A549 (cell line): Measurements from ENCODE around the gene ZSWIM7. TPM values are rescaled to one million over a fixed set of nuclear protein-coding genes. Genes with fewer than 3 reads are reported as not detected.
A peak's percentile ranks its signal among the peaks of the same experiment; 100 is the strongest.

ENCODE experiments used
- ATAC-seq, 2 experiments: fragments of 200-7000 bp in 1 of 2; fragments of >200 bp in 1 of 2; cut with Nextera tagmentation in 1 of 2; cut with Tn5 transposase in 1 of 2; 3 replicates each; pipeline versions ENCODE4 v1.8.0 to v1.9.1; 2018 to 2020; ENCODE audit warnings: mild to moderate bottlenecking in 1 of 2, moderate library complexity in 1 of 2
- CTCF ChIA-PET: fragments of 300-600 bp; sonication (Branson Sonifier 250); formaldehyde crosslinking; extraction: SDS; loops from one replicate; lab custom pipeline; 2021; ENCODE audit warnings: antibody characterized with exemption, inconsistent platforms; lab: Yijun Ruan, JAX
- POLR2A ChIA-PET: fragments of 350-600 bp; formaldehyde crosslinking; extraction: SDS; loops from one replicate; lab custom pipeline; 2021; ENCODE audit warnings: antibody characterized with exemption, inconsistent platforms; lab: Yijun Ruan, JAX
- DNase-seq, 2 experiments: peaks; one replicate each; pipeline versions ENCODE4 v3.0.0 to v3.0.0-alpha.2; 2011 to 2016; ENCODE audit warnings: low read depth in 1 of 2, low spot score in 1 of 2
- FAIRE-seq: peaks from 2 replicates; lab custom pipeline; 2011; peaks lifted over from hg19 to GRCh38; lab: Jason Lieb, UNC
- H3K27ac ChIP-seq, 2 experiments: fragments of >200 bp; sonication (Bioruptor Twin); formaldehyde crosslinking; 3 replicates each; pipeline ENCODE4 v1.5.1; 2016 to 2017
- H3K4me1 ChIP-seq: fragments of >200 bp; sonication (Bioruptor Twin); formaldehyde crosslinking; 3 replicates; pipeline ENCODE4 v1.6.1; 2016
- H3K4me2 ChIP-seq: fragments of >200 bp; sonication (Bioruptor Twin); formaldehyde crosslinking; 3 replicates; pipeline ENCODE4 v1.6.1; 2016
- H3K4me3 ChIP-seq: fragments of >200 bp; sonication (Bioruptor Twin); formaldehyde crosslinking; 3 replicates; pipeline ENCODE4 v1.5.1; 2016
- H3K9me3 ChIP-seq: fragments of >200 bp; sonication (Bioruptor Twin); formaldehyde crosslinking; 3 replicates; pipeline ENCODE4 v1.6.1; 2016
- ATOH8 ChIP-seq: fragments of 250-450 bp; sonication (Bioruptor Pico); IDR thresholded peaks from 2 replicates; pipeline ENCODE4 v1.5.0; 2020; ENCODE audit warnings: low read depth, mild to moderate bottlenecking, moderate library complexity
- BCL3 ChIP-seq: fragments of >200 bp; sonication (Bioruptor Twin); formaldehyde crosslinking; IDR thresholded peaks from 3 replicates; pipeline ENCODE4 v1.6.1; 2016
- CEBPB ChIP-seq, 2 experiments: fragments of >200 bp in 1 of 2; sonication (Bioruptor Twin) in 1 of 2; formaldehyde crosslinking in 1 of 2; IDR thresholded peaks; 2 replicates each; pipeline ENCODE4 v1.6.1; 2012 to 2016
- CHD4 ChIP-seq: fragments of 200-600 bp; sonication (generic); IDR thresholded peaks from 2 replicates; pipeline ENCODE4 v1.6.1; 2016; ENCODE audit warnings: antibody characterized with exemption, mild to moderate bottlenecking, borderline replicate concordance
- CTCF ChIP-seq: fragments of >200 bp; sonication (Bioruptor Twin); formaldehyde crosslinking; IDR thresholded peaks from 3 replicates; pipeline ENCODE4 v1.5.1; 2016
- E2F6 ChIP-seq: IDR thresholded peaks from 2 replicates; pipeline ENCODE4 v1.6.1; 2012; ENCODE audit warnings: low read depth, borderline replicate concordance
- EHF ChIP-seq: fragments of 250-450 bp; sonication (Bioruptor Pico); IDR thresholded peaks from 2 replicates; pipeline ENCODE4 v1.5.0; 2020; ENCODE audit warnings: mild to moderate bottlenecking
- EP300 ChIP-seq, 2 experiments: fragments of >200 bp; sonication (Bioruptor Twin); formaldehyde crosslinking; IDR thresholded peaks; 2 replicates in 1 of 2; 3 replicates in 1 of 2; pipeline ENCODE4 v1.6.1; 2016 to 2017
- ESRRA ChIP-seq: fragments of 150-350 bp; IDR thresholded peaks from 2 replicates; pipeline ENCODE4 v1.6.1; 2014; ENCODE audit warnings: mild to moderate bottlenecking, low read length, borderline replicate concordance
- FOSB ChIP-seq: fragments of 250-450 bp; sonication (Bioruptor Pico); IDR thresholded peaks from 2 replicates; pipeline ENCODE4 v1.5.0; 2020; ENCODE audit warnings: mild to moderate bottlenecking, moderate library complexity
- FOSL2 ChIP-seq, 2 experiments: fragments of 450-650 bp in 1 of 2; fragments of >200 bp in 1 of 2; sonication (Bioruptor Twin) in 1 of 2; formaldehyde crosslinking; IDR thresholded peaks; 2 replicates each; pipeline versions ENCODE4 v1.5.0 to v1.6.1; 2016 to 2020; ENCODE audit warnings: mild to moderate bottlenecking in 1 of 2, moderate library complexity in 1 of 2
- FOXS1 ChIP-seq: fragments of 250-450 bp; sonication (Bioruptor Pico); IDR thresholded peaks from 2 replicates; pipeline ENCODE4 v1.5.0; 2020; ENCODE audit warnings: mild to moderate bottlenecking, moderate library complexity
- GATA3 ChIP-seq: IDR thresholded peaks from 2 replicates; pipeline ENCODE4 v1.6.1; 2012; ENCODE audit warnings: borderline replicate concordance
- HOXA7 ChIP-seq: fragments of 250-450 bp; sonication (Bioruptor Pico); IDR thresholded peaks from 2 replicates; pipeline ENCODE4 v1.5.0; 2020; ENCODE audit warnings: mild to moderate bottlenecking, moderate library complexity
- JUNB ChIP-seq: fragments of >200 bp; sonication (Bioruptor Twin); formaldehyde crosslinking; IDR thresholded peaks from 2 replicates; pipeline ENCODE4 v1.6.1; 2016
- MAZ ChIP-seq: fragments of 150-350 bp; IDR thresholded peaks from 2 replicates; pipeline ENCODE4 v1.6.1; 2014; ENCODE audit warnings: antibody characterized with exemption, low read depth, low read length, borderline replicate concordance
- NFE2L2 ChIP-seq: fragments of 150-350 bp; conservative IDR thresholded peaks from 2 replicates; pipeline ENCODE4 v1.6.1; 2014; ENCODE audit warnings: low read length
- NR3C1 ChIP-seq: fragments of >200 bp; sonication (Bioruptor Twin); formaldehyde crosslinking; IDR thresholded peaks from 3 replicates; pipeline ENCODE4 v1.6.1; 2017
- PBX3 ChIP-seq: IDR thresholded peaks from 2 replicates; pipeline ENCODE4 v1.6.1; 2012
- PHF8 ChIP-seq: fragments of 200-600 bp; sonication (generic); IDR thresholded peaks from 2 replicates; pipeline ENCODE4 v1.6.1; 2016; ENCODE audit warnings: low read depth, mild to moderate bottlenecking, antibody characterized with exemption, moderate library complexity, borderline replicate concordance
- RNF2 ChIP-seq: fragments of 200-600 bp; sonication (generic); IDR thresholded peaks from 2 replicates; pipeline ENCODE4 v1.6.1; 2016; ENCODE audit warnings: low read depth, mild to moderate bottlenecking, antibody characterized with exemption, moderate library complexity, borderline replicate concordance
- ZFP36 ChIP-seq: fragments of 450-650 bp; IDR thresholded peaks from 2 replicates; pipeline ENCODE4 v1.6.1; 2014; ENCODE audit warnings: borderline replicate concordance; ENCODE audit not compliant: partially characterized antibody
- ZNF302 ChIP-seq: fragments of 250-450 bp; sonication (Bioruptor Pico); IDR thresholded peaks from 2 replicates; pipeline ENCODE4 v1.9.0; 2021; ENCODE audit warnings: inconsistent platforms, mild to moderate bottlenecking, moderate library complexity
- WGBS: methylation state at CpG from one replicate; pipeline ENCODE4 v1.1.6; 2017; ENCODE audit errors: missing lambda C conversion rate; 5-methylcytosine and 5-hydroxymethylcytosine counted together
- polyA plus RNA-seq, 4 experiments: library from polyadenylated mRNA; depleted of rRNA in 3 of 4; stranded (reverse); fragments of >200 nt; fragmentation: RNase III in 1 of 4; extraction: RNeasy Plus Mini Kit Qiagen cat#74134 plus additional on column Dnase treatment in 1 of 4; gene quantifications; 2 replicates in 3 of 4; 3 replicates in 1 of 4; pipeline ENCODE4 v1.2.3, GENCODE V29; 2011 to 2017

The ZSWIM7 gene
- polyA plus RNA-seq, 2 of the 4 experiments (the other 2 are of a cell fraction), result 60.0 to 65.5 TPM

- Histone ChIP-seq H3K4me1 (peaks cover 45% of the 10 kb centered on the region), H3K4me3 (no peak overlapping the region), H3K9me3 (no peaks in the 10 kb centered on the region), H3K4me2 (peak overlapping the region; percentile 58), H3K27ac (peak overlapping the region; percentile 69 to 73)
- POLR2A ChIA-PET, result interaction anchor here (1.5 kb wide), 1 partner anchor 41 kb away, joined by 15 read pairs; the partner anchor contains the start of genes TTC19 and ZSWIM7
- no peak for TF ChIP-seq NR3C1
- TF ChIP-seq GATA3, result no peak
- no peak for TF ChIP-seq CTCF
- no peak for TF ChIP-seq FOSB
- TF ChIP-seq PHF8, result no peak
- no peak for TF ChIP-seq BCL3
- no peak for TF ChIP-seq ZNF302
- no peak for TF ChIP-seq ESRRA
- CTCF ChIA-PET, result interaction anchor here (1.1 to 8.2 kb wide), 6 partner anchors 9 to 130 kb away, joined by 3 to 72 read pairs (median 10); partner anchors contain the start of genes ADORA2B, TTC19 and ZSWIM7
- WGBS, result 94% methylated on average over 4 of the region's 4 CpGs
- FAIRE-seq, result no peak
- DNase-seq, result no peak
- ATAC-seq, result peak; percentile 35 to 46; a peak in 5 of 6 replicates
Measured at GRCh38 chr17:15958484-15958854, 41.0 kb downstream of the ZSWIM7 start.

- TF ChIP-seq CTCF (no peak), FOSL2 (IDR thresholded peaks at IDR 0.05) (no peak), FOSL2 (CRISPR knock-in tag; IDR thresholded peaks at IDR 0.05) (no peak), FOXS1 (CRISPR knock-in tag) (no peak), NFE2L2 (no peak), ZFP36 (no peak), JUNB (no peak), RNF2 (no peak), HOXA7 (CRISPR knock-in tag) (no peak), ATOH8 (CRISPR knock-in tag) (no peak), EP300 (IDR thresholded peaks at IDR 0.05) (no peak), PBX3 (no peak), CEBPB (IDR thresholded peaks at IDR 0.05) (no peak), MAZ (no peak), CHD4 (no peak), E2F6 (no peak), EHF (CRISPR knock-in tag) (no peak)
- TF ChIP-seq, all 56 proteins: peak for 0
- 93% methylated on average over 18 of the region's 19 CpGs for WGBS
Measured at GRCh38 chr17:15957608-15958307, 41.7 kb downstream of the ZSWIM7 start.

More at GRCh38 chr17:15957608-15958307, 41.7 kb downstream of the ZSWIM7 start:
- peaks cover 38% of the 10 kb centered on the region for H3K4me1 ChIP-seq
- ChIA-PET POLR2A (no interaction called here), CTCF (interaction anchor here (1.9 to 8.2 kb wide), 3 partner anchors 8 to 41 kb away, joined by 6 to 72 read pairs (median 18); partner anchors contain the start of genes ADORA2B, TTC19 and ZSWIM7)
- H3K9me3 ChIP-seq, result no peaks in the 10 kb centered on the region
- FAIRE-seq, result no peak
- peak overlapping the region in 1 of 2 experiments; percentile 73; a peak in 3 of 6 replicates for H3K27ac ChIP-seq
- no peak for ATAC-seq
- no peak overlapping the region for H3K4me2 ChIP-seq
- DNase-seq, result no peak
- H3K4me3 ChIP-seq, result no peak overlapping the region
